K562 (cell line): ENCODE results near the gene RFNG. TPM values are rescaled to one million over a fixed set of nuclear protein-coding genes. Genes with fewer than 3 reads are reported as not detected.

Source experiments
- CTCF ChIP-seq, 3 experiments: IDR thresholded peaks in 2 of 3; conservative IDR thresholded peaks in 1 of 3; 2 replicates each; pipeline ENCODE4 v1.5.1; 2011 to 2012; ENCODE audit warnings: low read length in 3 of 3, mild to moderate bottlenecking in 3 of 3, control low read depth in 2 of 3, improper control_type of control experiment in 1 of 3, inconsistent platforms in 1 of 3, low read depth in 1 of 3, mixed read lengths in 1 of 3, moderate library complexity in 1 of 3; ENCODE audit not compliant: insufficient read depth in 2 of 3
- DACH1 ChIP-seq: fragments of 450-650 bp; IDR thresholded peaks from 2 replicates; pipeline ENCODE4 v1.6.1; 2018; ENCODE audit not compliant: partially characterized antibody
- EGR1 ChIP-seq: fragments of 450-650 bp; conservative IDR thresholded peaks from 2 replicates; pipeline ENCODE4 v1.6.1; 2017; ENCODE audit warnings: mild to moderate bottlenecking
- ELF1 ChIP-seq: fragments of 200-800 bp; sonication (Bioruptor generic); IDR thresholded peaks from 2 replicates; pipeline ENCODE4 v1.6.1; 2016; ENCODE audit warnings: missing genetic modification characterization, missing compliant biosample characterization
- ETV5 ChIP-seq: sonication (generic); formaldehyde crosslinking; IDR thresholded peaks from 2 replicates; pipeline ENCODE4 v1.4.0; 2020; ENCODE audit warnings: low read depth, mild to moderate bottlenecking, missing genetic modification reagents
- KLF13 ChIP-seq: fragments of 450-650 bp; IDR thresholded peaks from 2 replicates; pipeline ENCODE4 v1.6.1; 2016; ENCODE audit warnings: missing genetic modification characterization, low read depth, mild to moderate bottlenecking, missing compliant biosample characterization, moderate library complexity, borderline replicate concordance
- MAX ChIP-seq: sonication (generic); formaldehyde crosslinking; IDR thresholded peaks from 2 replicates; pipeline ENCODE4 v1.9.0; 2022; ENCODE audit warnings: mild to moderate bottlenecking, missing genetic modification reagents
- POLR2B ChIP-seq: fragments of 450-650 bp; IDR thresholded peaks from 2 replicates; pipeline ENCODE4 v1.6.1; 2018; ENCODE audit warnings: low read depth; ENCODE audit not compliant: partially characterized antibody
- THAP7 ChIP-seq: fragments of 250-450 bp; sonication (Bioruptor Pico); IDR thresholded peaks from 2 replicates; pipeline ENCODE4 v1.5.0; 2021
- ZBTB40 ChIP-seq, 2 experiments: fragments of 450-650 bp in 1 of 2; sonication (generic) in 1 of 2; formaldehyde crosslinking in 1 of 2; IDR thresholded peaks; 2 replicates each; pipeline versions ENCODE4 v1.7.1 to v1.9.0; 2016 to 2022; ENCODE audit warnings: inconsistent platforms in 1 of 2, mild to moderate bottlenecking in 1 of 2, missing genetic modification reagents in 1 of 2
- ZBTB49 ChIP-seq: sonication (generic); formaldehyde crosslinking; IDR thresholded peaks from 2 replicates; pipeline ENCODE4 v1.8.0; 2022; ENCODE audit warnings: missing genetic modification reagents, mild to moderate bottlenecking, borderline replicate concordance
- polyA plus RNA-seq, 8 experiments: library from polyadenylated mRNA; depleted of rRNA in 4 of 8; stranded (reverse) in 5 of 8; unstranded in 3 of 8; fragments of >200 nt; fragmentation: Nextera tagmentation in 2 of 8; fragmentation: Illumina TruSeq in 1 of 8; extraction: Ambion mirVana in 2 of 8; extraction: Trizol in 1 of 8; gene quantifications; 2 replicates each; pipeline versions ENCODE4 v1.2.1 to v1.2.3, GENCODE V29; 2011 to 2014; ENCODE audit warnings: inconsistent platforms in 1 of 8, missing spikeins in 1 of 8
- total RNA-seq, 7 experiments: library from RNA; depleted of rRNA in 6 of 7; stranded (reverse); fragments of >200 nt in 6 of 7; fragmentation: Illumina TruSeq in 2 of 7; extraction: Trizol in 2 of 7; gene quantifications; 2 replicates each; pipeline versions ENCODE4 v1.2.1 to v1.2.3, GENCODE V29; 2011 to 2021; ENCODE audit warnings: low replicate concordance in 1 of 7

RFNG gene
- total and polyA plus RNA-seq, 9 of the 15 experiments (the other 6 are each of a cell fraction or from before 2014, with no cell fraction given): 0.32 to 32.8 (median 9.5) TPM

- TF ChIP-seq CTCF (IDR thresholded peaks at IDR 0.05 in 2 of 3, conservative IDR thresholded peaks at IDR 0.05 in 1 of 3; ENCODE audit: insufficient read depth in 2 of 3, low read depth in 1 of 3, low read length in 3 of 3) (peak in 1 of 3 experiments; percentile 1; a peak in 1 of 6 replicates), KLF13 (tag) (peak; percentile 89; the same call in 1 of the 2 replicates), ZBTB40 (IDR thresholded peaks at IDR 0.05) (peak; percentile 57; the same call in 1 of the 2 replicates), ZBTB40 (CRISPR knock-in tag; IDR thresholded peaks at IDR 0.05) (no peak), POLR2B (peak; percentile 39), MAX (CRISPR knock-in tag) (peak; percentile 66; the same call in 1 of the 2 replicates), EGR1 (peak; percentile 12; the same call in 1 of the 2 replicates), ETV5 (CRISPR knock-in tag) (peak; percentile 76; the same call in 1 of the 2 replicates), ELF1 (peak; percentile 1; the same call in 1 of the 2 replicates), THAP7 (CRISPR knock-in tag) (peak; percentile 85; the same call in 1 of the 2 replicates), DACH1 (peak; percentile 42), ZBTB49 (CRISPR knock-in tag) (0 out of 2 replicates have a peak, but pooled peaks have one; percentile 31)
These were observed 29.2 kb downstream of the RFNG start, which contains the start of gene CENPX (continued) for GRCh38 chr17:82022310-82022980.
